G401.6 (cell line): ENCODE data around the gene HELZ.
A peak's percentile ranks its signal among the peaks of the same experiment; 100 is the strongest.

Source experiments
- FAIRE-seq: peaks from 2 replicates; lab custom pipeline; 2012; peaks lifted over from hg19 to GRCh38; lab: Jason Lieb, UNC

HELZ gene

DNA sequence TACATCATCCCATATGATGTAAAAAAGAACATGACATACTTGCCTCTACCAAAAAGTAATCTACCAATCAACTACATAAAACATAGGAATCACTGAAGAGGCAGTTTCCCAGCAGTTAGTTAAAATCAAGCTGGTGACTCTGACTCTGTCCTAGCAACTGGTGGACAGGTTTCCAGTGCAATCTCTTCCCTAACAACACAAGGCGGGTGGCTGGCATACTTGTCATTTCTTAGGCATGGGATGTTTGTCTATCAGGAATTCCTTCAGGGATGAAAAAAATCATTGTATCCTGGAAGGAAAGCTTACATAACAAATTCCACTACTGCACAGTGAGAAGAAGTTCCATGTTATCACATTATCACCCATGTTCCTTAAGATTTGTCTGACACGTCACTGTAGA is 50.9 kb downstream of the HELZ start:
- FAIRE-seq = no peak

DNA sequence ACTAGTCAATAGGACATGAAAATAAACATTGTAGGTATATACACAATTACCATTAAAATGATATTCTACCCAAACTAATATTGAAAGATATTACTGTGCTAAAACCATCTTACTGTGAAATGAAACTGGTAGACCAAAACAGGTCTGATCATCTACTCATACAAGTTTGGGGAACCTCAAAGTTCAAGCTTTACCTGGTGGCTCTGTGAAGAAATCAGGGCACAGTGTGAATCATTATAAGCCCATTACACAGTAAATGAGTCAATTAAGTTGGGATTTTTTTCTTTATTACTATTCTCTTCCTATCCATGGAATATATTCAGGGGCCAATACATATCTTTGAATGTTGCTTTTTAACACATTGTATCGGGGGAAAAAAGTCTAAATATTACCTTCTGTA is 57.1 kb downstream of the HELZ start:
- FAIRE-seq = no peak

DNA sequence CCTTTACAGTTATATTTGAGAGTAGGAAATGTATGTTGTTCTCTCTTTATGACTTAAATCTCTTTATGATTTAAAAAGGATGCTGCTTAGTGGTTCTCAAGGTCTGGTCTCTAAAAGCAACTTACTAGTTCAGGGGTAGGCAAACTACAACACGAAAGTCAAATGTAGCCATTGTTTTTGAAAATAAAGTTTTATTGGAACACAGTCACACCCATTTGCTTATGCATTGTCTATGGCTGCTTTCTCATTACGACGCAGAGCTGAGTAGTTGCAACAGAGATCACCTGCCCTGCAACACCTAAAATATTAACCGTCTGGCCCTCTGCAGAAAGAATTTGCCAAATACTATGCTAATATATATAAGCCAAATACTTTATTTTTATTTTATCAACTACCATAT is 58.2 kb downstream of the HELZ start:
- no peak for FAIRE-seq

DNA sequence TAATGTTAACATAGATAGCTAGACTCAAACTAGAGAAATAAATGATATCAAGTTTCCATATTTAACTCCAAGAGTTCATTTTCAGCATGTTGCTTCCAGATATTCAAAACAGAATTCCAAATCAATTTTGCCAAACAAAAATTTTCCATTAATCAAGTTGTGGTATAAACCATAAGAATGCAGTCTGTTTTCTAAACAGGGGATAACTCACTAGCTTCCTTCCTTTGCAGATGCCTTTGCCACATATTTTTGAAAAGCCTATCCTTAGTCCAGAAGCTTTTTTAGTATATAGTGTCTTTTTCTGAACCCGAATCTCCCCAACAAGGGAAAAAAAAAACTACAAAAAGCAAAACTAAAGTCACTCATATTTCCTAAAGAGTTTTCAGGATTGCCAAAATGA is 61.5 kb downstream of the HELZ start:
- no peak for FAIRE-seq

DNA sequence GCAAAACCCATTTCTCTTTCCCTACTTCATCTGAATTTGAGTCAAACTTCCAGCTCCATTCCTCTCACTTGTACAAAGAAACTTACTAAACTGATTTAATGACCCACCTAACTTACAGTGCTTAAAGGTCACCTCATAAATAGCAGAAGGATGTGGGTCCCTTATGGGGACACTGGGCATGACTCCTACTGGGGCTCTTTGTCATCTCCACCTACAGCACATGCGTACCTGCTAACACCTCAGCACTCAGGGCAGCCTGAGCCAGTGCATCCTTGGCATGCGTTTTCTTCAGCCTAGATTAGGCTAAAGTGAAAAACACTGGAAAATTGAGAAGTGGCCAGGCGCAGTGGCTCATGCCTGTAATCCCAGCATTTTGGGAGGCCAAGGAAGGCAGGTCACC is 63.2 kb downstream of the HELZ start:
- FAIRE-seq = no peak

DNA sequence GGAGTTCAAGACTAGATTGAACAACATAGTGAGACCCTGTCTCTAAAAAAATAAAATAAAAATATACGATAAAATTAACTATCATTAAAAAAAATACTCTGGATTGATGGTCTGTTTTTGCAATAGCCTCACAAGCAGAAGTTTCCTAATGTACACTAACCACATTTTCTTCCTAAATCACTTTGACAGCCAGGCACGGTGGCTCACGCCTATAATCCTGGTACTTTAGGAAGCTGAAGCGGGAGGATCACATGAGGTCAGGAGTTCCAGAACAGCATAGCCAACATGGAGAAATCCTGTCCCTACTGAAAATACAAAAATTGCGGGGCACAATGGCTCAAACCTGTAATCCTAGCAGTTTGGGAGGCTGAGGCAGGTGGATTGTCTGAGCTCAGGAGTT is 64.7 kb downstream of the HELZ start:
- FAIRE-seq = no peak

DNA sequence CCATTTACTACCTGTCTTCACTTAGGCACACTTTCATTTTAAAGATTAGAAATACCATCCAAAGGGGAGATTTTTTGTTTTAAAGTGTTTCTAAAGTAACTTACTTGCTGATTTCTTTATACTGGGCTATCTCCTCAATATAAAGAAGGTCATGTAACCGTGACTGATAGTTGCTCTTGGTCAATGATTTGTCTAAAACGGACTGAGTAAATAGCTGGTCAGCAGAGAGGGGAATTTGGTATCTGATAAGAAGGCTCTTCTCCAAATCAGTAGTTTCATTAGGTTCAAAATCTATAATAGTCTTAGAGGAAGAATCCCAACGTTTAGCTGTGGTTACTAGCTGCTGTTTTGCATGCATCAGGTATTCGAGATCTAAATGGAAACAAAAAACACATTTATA is 66.4 kb downstream of the HELZ start:
- FAIRE-seq = no peak

DNA sequence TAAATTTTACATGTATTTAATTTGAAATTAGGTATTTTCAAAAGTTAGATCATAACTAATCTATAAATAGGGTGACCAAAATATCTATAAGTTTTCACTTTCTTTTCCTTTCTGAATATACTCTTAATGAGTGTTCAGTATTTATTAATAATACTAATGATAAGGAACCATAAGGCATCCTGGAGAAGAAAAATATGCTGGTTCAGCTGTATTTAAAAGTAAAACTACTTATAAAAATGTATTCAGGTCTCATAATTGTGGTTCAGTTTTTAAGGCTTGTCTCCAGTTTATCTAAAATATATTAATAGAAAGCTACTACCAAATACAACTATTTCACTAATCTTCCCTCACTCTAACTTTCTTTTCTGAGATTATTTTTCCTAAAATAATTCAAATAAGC is 67.3 kb downstream of the HELZ start:
- peak; percentile 62 for FAIRE-seq

DNA sequence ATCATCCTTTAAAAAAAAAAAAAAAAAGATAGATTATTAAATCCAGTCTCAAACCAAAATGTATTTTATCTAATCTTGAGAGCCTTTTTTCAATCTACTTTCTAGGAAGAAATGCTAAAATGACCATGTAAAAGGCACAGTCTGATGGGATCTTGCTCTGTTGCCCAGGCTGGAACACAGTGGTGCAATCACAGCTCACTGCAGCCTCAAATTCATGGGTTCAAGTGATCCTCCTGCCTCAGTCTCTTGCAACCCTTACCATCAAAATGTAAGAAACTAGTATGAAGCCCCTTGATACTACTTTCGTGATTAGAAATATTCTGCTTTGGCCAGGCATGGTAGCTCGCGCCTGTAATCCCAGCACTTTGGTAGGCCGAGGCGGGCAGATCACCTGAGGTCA is 70.8 kb downstream of the HELZ start:
- FAIRE-seq = no peak

DNA sequence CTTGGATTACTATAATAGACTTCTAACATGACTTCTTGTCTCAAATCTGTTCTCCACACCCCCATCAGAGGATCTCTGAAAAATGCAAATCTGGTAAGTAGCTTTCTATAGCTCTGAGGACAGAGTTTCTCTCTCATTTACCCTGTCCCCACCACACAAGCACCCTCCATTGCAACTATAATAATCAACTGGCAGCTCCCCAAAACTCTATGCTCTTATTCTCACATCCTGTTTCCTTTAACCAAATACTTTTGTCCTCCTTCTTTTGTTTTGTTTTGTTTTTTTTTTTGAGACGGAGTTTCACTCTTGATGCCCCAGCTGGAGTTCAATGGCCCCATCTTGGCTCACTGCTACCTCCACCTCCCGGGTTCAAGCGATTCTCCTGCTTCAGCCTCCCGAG is 73.4 kb downstream of the HELZ start:
- no peak for FAIRE-seq

DNA sequence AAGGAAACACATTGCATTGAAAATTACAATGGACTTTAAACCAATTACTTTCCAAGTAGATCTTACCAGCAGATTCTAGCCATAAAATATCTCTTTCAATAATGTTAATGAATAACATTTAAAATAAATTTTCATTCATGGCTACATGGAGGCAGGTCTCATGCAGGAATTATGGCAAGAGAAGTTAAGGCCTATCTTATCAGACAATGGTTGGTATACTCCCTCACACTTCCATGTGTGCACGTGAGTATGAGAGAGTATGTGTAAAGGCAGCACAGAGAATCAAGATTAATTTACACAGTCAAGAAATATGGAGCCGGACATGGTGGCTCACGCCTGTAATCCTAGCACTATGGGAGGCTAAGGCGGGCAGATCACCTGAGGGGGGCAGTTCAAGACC is 76.5 kb downstream of the HELZ start:
- FAIRE-seq = no peak

DNA sequence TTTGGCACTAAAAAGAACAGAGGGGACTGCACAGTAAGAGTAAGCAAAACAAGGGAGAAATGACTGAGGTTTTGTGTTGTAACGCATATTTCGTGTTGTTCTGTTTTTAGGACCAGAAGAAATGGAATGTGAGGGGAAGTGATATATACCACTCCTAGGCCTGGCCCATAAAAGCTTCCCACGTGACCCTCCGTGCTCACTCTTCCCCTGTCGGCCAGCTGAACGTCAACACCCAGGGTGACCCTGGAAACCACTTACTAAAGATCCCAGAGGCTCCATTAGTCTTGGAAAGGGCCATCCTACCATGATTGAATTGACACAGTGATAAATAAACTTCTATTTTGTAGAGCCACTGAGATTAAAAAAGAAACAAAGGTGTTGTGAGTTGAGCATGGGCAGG is 79.8 kb downstream of the HELZ start:
- no peak for FAIRE-seq

DNA sequence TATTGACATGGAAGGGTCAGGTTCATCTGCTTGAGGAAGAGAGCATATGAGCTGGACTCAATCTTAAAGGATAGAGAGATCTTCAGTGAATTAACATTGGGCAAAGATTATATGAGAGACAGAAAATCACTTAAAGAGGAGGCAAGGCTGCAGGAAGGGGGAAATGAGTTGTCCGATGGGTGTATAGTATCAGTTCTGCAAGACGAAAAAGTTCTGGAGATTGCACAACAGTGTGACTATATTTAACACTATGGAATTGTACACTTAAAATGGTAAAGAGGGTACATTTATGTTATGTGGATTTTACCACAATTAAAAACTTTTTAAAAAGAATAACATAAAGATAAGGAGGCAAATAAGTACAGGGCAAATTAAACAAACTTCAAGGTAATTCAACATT is 80.7 kb downstream of the HELZ start:
- FAIRE-seq = no peak

DNA sequence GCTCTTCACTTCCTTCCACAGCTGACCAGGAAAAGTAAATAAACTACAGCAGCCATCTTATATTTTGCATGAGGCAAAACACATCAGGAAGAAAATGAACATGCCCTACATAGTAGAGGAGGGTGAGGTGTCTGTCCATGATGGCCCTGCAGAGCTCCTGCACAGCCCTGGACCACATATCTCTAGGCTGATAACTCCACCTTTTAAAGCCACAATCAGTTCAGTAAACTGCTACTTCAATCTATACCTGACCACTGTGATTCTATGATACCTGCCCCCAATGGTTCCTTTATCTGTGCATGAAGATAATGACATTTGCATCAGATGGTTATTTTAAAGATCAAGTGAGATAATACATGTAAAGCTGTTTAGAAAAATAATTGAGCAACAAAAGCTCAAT is 82.2 kb downstream of the HELZ start:
- no peak for FAIRE-seq

DNA sequence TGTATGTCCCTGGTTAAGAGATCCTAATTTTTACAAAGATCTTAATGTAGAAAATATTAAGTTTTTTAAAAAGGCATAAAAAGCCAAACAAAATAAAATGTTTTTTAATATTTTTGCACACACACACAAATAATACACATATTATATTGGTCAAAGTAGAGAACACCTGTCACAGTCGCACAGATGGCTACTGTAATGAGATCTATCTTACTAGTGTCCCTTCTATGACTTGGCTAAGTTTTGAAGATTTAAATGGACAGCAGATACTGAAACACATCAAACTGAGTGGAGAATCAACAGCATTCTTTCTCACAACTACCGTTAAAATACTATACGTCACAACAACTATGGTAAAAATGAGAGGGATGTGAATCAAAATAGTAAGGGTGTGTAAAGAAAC is 83.4 kb downstream of the HELZ start:
- FAIRE-seq = no peak

DNA sequence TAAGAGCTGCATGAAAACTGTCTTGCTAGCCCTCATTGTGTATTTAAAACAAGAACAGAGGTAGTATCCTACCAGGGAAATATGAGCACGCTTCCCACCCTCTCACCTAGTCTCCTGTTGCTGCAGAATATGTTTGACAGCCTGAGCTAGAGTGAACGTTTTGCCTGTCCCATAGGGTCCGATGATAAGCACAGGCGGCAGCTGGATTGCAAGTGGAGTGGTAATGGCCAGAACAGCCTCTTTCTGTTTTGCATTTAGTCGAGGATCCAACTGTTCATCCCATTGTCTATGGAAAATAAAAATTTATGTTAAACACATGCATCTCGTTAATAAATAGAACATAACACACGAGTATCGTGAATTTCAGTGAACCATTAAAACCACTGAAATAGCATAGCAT is 84.2 kb downstream of the HELZ start:
- FAIRE-seq = no peak

DNA sequence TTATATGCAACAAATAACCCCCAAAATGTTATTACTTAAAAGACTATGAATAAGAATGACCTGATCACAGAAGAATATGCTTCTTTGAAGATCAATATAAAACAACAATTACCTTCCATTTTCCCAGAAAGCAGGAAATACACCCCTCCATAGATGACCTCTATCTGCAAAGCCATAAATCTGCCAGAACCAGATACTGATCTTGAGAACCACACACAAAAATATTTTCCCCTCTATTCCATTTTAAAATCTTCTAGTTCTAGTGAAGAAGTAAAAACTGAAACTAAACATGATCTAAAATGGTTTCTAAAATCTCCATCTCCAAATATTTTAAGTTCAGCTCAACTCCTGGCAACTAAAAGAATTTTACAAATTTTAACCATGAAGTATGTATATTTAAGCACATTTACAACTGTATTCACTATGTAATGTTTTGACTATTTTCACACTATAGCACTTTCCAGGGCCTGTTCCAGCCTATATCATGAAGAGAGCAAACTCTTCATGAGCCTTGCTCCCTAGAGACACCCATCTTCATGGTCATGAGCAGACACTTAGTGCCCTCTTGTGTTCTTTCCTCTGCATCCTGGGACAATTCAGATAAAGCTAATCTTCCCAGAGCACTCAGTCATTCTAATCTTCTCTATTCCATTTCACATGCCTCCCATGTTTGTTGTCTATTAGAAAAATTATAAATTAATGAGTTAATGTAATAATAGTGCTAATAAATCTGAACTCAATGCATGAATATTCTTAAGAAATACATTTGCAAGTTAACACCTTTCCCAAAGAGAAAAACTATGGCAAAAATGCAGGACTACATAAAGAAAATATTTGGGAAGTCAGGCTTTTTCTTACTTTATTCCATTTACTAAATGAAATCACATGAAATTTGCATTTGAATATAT is 87.0 kb downstream of the HELZ start:
- peak; percentile 49 for FAIRE-seq

DNA sequence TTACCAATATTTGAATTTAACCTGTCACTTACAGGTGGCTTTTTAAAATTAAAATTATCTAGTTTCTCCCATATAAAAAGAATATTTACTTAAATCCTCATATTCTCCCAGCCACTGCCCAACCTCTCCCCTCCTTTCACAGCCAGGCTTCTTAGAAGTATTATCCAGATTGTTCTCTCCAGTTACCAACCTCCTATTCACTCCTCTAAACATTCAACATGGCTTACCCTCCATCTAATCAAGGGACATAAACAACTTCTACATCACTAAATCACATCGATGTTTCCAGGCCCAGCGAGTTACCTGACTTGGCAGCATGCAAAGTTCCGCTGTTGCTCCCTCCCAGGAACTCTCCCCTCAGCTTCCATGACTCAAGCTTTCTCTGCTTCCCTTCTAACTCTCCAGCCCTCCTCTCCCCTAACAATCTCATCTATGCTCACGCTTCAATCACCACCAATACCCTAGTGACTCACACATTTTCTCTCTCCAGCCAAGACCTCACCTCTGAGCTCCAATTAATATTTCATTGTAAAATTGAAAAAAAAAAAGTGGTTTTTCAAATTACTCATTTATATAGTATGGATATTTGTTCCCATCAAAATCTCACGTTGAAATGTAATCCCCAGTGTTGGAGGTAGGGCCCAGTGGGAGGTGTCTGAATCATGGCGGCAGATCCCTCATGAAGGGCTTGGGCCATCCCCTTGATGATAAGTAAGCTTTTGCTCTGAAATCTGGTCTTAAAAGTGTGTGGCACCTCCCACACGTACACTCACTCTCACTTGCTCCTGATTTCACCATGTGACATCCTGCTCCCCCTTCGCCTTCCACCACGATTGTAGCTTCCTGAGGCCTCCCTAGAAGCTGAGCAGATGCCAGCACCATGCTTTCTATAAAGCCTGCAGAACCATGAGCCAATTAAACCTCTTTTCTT is 88.5 kb downstream of the HELZ start:
- no peak for FAIRE-seq

DNA sequence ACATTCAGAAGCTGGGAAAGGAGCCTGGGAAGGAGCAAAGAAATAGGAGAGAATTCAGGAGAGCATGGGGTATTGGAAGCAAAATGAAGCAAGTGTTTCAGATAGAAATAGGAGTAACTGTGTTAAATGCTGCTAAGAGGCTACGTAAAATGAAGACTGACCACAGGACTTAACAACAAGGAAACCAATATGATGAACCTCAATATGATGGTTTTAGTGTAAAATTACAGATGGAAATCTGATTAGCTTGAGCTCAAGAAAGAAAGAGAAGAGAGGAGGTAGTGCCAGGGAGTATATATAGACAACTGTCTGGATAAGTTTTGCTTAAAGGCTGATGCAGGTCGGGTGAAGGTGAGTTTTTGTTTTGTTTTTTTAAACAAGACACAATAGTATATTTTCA is 92.2 kb downstream of the HELZ start:
- FAIRE-seq = no peak

DNA sequence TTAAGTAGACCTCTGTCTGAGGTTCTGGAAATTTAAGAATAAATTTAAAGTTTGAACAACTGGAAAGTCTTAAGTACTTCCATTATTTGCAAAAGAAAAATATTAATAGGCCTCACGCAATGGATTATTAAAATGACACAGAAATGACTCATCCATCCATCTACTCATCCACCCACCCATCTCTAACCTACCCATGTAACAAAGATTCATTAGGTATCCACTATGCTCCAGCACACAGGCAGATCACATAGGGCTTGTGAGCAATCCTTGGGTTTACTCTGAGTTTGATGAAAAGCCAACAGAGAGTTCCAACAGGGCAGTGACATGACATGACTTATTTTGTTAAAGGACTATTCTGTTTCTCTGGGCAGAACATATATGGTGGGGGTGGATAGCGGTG is 93.3 kb downstream of the HELZ start:
- FAIRE-seq = no peak

DNA sequence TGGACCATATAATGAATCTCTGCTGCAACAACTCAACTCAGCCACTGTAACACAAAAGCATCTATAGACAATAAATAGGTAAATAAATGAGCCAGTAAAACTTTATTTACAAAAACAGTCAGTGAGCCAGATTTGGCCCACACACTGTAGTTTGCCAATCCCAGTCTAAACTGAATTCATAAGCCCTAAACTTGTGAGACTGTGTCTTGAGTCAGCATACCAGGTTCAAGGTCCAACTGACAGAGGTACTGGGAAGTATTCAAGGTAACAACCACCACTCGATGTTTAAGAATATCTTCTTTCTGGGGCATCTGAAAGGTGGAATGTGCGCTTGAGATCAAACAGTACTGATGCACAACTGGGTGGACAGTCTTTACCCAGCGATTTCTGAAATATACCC is 94.2 kb downstream of the HELZ start:
- no peak for FAIRE-seq

DNA sequence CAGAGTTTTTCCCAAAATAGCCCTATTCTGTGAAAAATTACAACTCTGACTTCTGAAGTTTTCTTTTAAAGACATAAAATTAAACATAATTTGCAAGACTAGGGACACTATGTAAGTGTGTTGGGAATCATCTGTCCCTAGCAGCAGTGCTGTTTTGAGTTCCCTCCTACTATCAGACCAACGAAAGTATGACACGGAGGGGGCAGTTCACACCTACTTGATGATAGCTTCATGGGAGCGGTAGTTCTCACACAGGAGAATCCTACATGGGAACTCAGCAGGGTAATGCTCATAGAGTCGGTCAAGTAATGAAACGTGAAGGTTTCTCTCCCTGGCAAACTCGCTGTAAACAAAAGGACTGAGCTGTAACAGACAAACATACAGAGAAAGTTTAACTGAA is 96.6 kb downstream of the HELZ start:
- no peak for FAIRE-seq

DNA sequence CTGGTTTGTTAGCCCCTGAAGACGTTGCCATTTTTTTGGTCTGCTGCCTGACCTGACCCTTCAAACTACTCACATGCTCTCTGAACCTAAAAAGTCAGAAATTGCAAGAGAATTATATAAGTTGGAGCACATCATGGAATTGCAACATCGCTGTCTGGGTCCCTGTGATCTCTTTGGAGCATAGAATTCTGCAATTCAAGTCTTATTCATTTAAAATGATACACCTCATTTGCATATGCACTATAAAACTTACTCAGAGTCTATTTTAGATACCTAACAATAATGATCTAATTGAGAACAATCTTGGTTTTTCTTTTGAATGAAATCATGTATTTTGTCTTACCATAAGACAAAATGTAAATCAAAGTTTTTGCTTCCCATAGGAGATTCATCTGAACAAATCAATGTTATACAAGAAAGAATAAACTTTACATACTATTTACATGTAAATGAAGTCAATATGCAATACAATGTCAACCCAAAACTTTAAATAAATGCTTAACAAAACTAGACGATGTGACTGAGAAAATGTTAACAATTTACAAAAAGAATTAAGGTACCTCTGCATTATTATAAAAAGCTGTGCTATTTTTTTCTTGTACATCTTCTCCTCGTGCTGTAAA is 99.7 kb downstream of the HELZ start:
- no peak for FAIRE-seq
